PFSK-1 (cell line): ENCODE measurements around the gene TCF4.

ENCODE experiments used
- FOXP2 ChIP-seq: optimal IDR thresholded peaks from 2 replicates; pipeline ENCODE3; 2011; ENCODE audit warnings: borderline replicate concordance, control low read depth, inconsistent platforms; ENCODE audit not compliant: insufficient read depth; ENCODE audit errors: extremely low read length, extremely low read depth
- POLR2AphosphoS5 ChIP-seq: IDR thresholded peaks from 2 replicates; pipeline ENCODE4 v1.6.1; 2012; ENCODE audit warnings: low read depth, mild to moderate bottlenecking, control low read depth, low read length, moderate library complexity
- SIN3A ChIP-seq: IDR thresholded peaks from 2 replicates; pipeline ENCODE4 v1.6.1; 2012; ENCODE audit warnings: mild to moderate bottlenecking, low read length, moderate library complexity, borderline replicate concordance; ENCODE audit not compliant: insufficient read depth
- TAF1 ChIP-seq: IDR thresholded peaks from 2 replicates; pipeline ENCODE4 v1.6.1; 2012; ENCODE audit warnings: low read length, control low read depth, borderline replicate concordance; ENCODE audit not compliant: insufficient read depth
- TF ChIP-seq, protein P1 (sequence below), 2 experiments: IDR thresholded peaks; 2 replicates each; pipeline versions ENCODE4 v1.6.1 to v1.8.0; 2011 to 2012; ENCODE audit warnings: low read depth in 2 of 2, low read length in 2 of 2, control low read depth in 1 of 2, inconsistent platforms in 1 of 2, mild to moderate bottlenecking in 1 of 2, moderate library complexity in 1 of 2; ENCODE audit not compliant: insufficient read depth in 1 of 2

Gene TCF4

DNA sequence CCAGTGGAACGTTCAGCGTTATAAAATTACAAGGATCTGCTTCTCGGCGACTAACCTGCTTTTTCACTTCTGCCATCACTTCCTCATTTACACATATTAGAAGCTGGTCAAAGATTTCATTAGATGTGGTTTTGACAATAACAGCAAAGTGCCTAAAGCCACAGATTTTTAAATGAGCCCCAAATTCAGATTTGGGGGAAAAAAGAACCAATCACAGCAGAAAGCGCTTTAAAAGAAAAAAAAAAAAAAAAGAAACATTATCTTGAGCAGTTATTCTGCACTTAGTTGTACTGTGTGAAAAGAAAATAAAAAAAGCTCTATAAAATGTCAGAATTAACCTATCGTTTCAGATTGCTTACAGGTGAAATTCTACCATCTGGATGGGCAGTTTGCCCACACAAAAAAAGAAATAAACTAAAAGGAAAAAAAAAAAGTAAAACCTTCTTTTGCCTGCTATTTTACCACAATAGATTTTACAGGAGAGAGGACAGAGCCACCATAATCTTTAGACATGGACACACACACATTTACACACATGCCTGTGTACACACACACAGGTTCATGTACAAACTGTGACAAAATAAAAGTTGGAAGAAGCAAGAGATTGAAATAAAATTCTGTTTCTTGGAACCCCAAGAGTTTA is 167.2 kb downstream of the TCF4 start:
- TF ChIP-seq, protein P1, sequence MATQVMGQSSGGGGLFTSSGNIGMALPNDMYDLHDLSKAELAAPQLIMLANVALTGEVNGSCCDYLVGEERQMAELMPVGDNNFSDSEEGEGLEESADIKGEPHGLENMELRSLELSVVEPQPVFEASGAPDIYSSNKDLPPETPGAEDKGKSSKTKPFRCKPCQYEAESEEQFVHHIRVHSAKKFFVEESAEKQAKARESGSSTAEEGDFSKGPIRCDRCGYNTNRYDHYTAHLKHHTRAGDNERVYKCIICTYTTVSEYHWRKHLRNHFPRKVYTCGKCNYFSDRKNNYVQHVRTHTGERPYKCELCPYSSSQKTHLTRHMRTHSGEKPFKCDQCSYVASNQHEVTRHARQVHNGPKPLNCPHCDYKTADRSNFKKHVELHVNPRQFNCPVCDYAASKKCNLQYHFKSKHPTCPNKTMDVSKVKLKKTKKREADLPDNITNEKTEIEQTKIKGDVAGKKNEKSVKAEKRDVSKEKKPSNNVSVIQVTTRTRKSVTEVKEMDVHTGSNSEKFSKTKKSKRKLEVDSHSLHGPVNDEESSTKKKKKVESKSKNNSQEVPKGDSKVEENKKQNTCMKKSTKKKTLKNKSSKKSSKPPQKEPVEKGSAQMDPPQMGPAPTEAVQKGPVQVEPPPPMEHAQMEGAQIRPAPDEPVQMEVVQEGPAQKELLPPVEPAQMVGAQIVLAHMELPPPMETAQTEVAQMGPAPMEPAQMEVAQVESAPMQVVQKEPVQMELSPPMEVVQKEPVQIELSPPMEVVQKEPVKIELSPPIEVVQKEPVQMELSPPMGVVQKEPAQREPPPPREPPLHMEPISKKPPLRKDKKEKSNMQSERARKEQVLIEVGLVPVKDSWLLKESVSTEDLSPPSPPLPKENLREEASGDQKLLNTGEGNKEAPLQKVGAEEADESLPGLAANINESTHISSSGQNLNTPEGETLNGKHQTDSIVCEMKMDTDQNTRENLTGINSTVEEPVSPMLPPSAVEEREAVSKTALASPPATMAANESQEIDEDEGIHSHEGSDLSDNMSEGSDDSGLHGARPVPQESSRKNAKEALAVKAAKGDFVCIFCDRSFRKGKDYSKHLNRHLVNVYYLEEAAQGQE (IDR thresholded peaks at IDR 0.05; ENCODE audit: insufficient read depth in 1 of 2, low read depth in 2 of 2, low read length in 2 of 2): no peak
- no peak for TF ChIP-seq SIN3A
- TF ChIP-seq FOXP2: no peak
- no peak for TF ChIP-seq TAF1
- no peak for TF ChIP-seq POLR2AphosphoS5

DNA sequence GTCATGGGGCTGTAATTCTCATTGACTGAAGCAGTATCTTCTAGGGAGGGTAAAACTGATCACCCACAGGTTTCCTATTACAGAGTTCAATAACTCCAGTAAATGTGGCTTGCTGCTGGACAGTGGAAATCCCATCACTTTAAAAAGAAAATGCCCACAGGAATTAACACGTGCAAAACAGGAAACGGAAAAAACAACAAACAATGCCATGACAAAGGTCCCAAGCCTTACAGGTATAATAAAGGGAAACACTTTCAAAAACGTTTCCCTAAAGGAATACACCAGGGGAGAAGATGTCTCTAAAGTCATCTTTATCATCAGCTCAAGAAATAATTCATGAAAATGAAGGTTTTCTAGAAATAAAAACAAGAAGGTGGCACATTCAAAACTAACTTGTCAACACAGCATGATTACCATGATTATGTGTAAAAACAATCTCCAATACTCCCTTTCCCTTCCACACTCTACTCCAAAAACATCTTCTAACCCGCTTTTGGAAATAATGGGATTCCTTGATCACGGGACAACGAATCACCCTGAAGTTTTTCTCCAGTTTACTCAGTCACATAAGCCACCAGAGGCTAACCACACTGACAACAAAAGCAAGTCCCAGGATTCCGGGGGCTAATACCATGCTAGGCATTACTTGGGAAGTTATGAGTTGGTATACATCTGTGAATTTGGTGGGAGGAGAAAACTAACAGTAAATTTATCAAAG is 167.9 kb downstream of the TCF4 start:
- no peak for TF ChIP-seq POLR2AphosphoS5
- TF ChIP-seq, protein P1 (IDR thresholded peaks at IDR 0.05; ENCODE audit: insufficient read depth in 1 of 2, low read depth in 2 of 2, low read length in 2 of 2): peak in 1 of 2 experiments; percentile 73; a peak in 2 of 4 replicates

DNA sequence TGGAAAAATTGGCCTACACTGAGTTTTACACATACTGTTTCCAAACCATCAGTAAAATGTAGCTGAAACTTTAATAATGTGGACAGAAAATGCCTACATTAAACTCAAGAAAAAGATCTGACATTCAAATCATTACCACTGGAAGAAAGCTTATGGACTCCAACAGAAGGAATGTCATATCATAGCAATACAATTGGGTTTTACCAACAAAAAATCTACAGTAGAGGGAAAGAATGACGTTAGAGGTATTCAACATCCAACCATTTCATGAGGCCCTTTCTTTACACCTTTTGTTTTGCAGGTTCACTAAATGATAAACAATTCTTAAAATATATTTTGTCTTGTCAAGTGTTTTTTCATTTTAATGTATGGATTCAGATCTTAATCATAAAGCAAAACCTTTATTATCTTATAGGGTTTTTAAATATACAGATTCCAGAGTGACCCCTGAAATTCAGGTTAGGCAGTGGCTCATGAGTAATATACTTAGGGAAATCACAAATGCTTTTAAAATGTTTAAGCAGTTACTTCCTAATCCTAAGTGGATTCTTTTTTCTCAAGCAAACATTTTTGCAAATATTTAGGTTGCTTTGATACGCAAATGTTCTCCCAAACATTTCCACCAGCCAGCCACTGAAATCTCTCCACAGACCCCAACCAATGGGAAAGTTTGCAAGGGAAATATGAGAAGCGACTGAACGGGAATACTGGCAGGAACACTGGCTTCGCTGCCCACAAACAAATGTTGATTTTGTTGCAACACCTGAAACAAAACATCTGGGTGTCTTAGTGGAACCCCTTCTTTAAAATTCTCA is 168.7 kb downstream of the TCF4 start:
- TF ChIP-seq, protein P1 (IDR thresholded peaks at IDR 0.05; ENCODE audit: insufficient read depth in 1 of 2, low read depth in 2 of 2, low read length in 2 of 2): no peak
- no peak for TF ChIP-seq TAF1
- TF ChIP-seq FOXP2: no peak
- TF ChIP-seq SIN3A: no peak
- no peak for TF ChIP-seq POLR2AphosphoS5

DNA sequence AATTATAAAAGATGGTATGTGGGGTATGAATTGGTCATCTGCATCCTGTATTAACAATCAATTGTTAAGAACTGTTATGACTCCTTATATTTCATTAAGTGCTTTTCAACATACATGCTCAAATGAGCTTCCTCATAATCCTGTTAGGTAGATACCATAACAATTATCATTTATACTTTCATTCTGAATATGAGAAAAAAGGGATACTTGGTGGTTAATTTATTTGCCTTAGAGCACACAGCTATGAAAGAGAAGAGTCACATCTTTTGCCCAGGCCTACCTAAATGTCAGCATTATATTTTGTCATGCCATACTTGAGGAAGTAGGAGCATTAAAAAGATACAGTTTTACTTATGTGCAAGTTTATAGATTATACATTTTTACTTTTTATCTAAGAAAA is 169.6 kb downstream of the TCF4 start:
- no peak for TF ChIP-seq POLR2AphosphoS5
- TF ChIP-seq SIN3A: no peak
- TF ChIP-seq, protein P1 (IDR thresholded peaks at IDR 0.05; ENCODE audit: insufficient read depth in 1 of 2, low read depth in 2 of 2, low read length in 2 of 2): no peak
- TF ChIP-seq FOXP2: no peak
